H1 (cell line): ENCODE results near the gene RD3L. TPM values are rescaled to one million over a fixed set of nuclear protein-coding genes. Genes with fewer than 3 reads are reported as not detected.

Experiments used
- CTCF ChIA-PET: fragments of 300-600 bp; sonication (Branson Sonifier 250); formaldehyde crosslinking; loops from one replicate; lab custom pipeline; 2021; ENCODE audit not compliant: partially characterized antibody; lab: Charles Lee
- POLR2A ChIA-PET: fragments of 300-600 bp; sonication (Branson Sonifier 250); formaldehyde crosslinking; loops from one replicate; lab custom pipeline; 2021; ENCODE audit warnings: inconsistent platforms; ENCODE audit not compliant: partially characterized antibody; lab: Charles Lee
- DNase-seq, 2 experiments: peaks; one replicate each; pipeline versions ENCODE4 v3.0.0 to v3.0.0-alpha.2; 2010 to 2022; ENCODE audit warnings: low spot score in 2 of 2, low read depth in 1 of 2, mixed read lengths in 1 of 2
- FAIRE-seq: peaks from 2 replicates; lab custom pipeline; 2011; peaks lifted over from hg19 to GRCh38; lab: Jason Lieb, UNC
- H2AFZ ChIP-seq: 2 replicates; pipeline ENCODE4 v1.8.1; 2012; ENCODE audit warnings: low read length, inconsistent platforms
- H2AK5ac ChIP-seq: 2 replicates; pipeline ENCODE4 v1.6.1; 2013; ENCODE audit warnings: low read depth, low read length
- H2BK120ac ChIP-seq: replicated peaks from 2 replicates; pipeline ENCODE3; 2013; ENCODE audit warnings: low read depth, low read length, inconsistent platforms
- H2BK12ac ChIP-seq: 2 replicates; pipeline ENCODE4 v1.6.1; 2013; ENCODE audit warnings: low read depth, low read length
- H2BK15ac ChIP-seq: 2 replicates; pipeline ENCODE4 v1.6.1; 2013; ENCODE audit warnings: low read length
- H2BK20ac ChIP-seq: 2 replicates; pipeline ENCODE4 v1.6.1; 2013; ENCODE audit warnings: low read length
- H2BK5ac ChIP-seq: 2 replicates; pipeline ENCODE4 v1.6.1; 2013; ENCODE audit warnings: low read depth, low read length
- H3K14ac ChIP-seq: 2 replicates; pipeline ENCODE4 v1.6.1; 2013; ENCODE audit warnings: inconsistent platforms; ENCODE audit not compliant: insufficient read length
- H3K18ac ChIP-seq: 2 replicates; pipeline ENCODE4 v1.6.1; 2013; ENCODE audit warnings: low read length; ENCODE audit errors: extremely low read depth
- H3K23ac ChIP-seq: 2 replicates; pipeline ENCODE4 v1.6.1; 2013; ENCODE audit warnings: inconsistent platforms; ENCODE audit not compliant: insufficient read length
- H3K23me2 ChIP-seq: 2 replicates; pipeline ENCODE4 v1.6.1; 2013; ENCODE audit warnings: low read depth, low read length
- H3K27ac ChIP-seq: 2 replicates; pipeline ENCODE4 v1.6.1; 2011; ENCODE audit warnings: low read depth, low read length, inconsistent platforms
- H3K27me3 ChIP-seq, 4 experiments: replicated peaks in 1 of 4; 1 replicate in 1 of 4; 2 replicates in 3 of 4; pipeline versions ENCODE4 v1.6.1 to v1.8.1; 2011 to 2013; ENCODE audit warnings: low read length in 3 of 4, mild to moderate bottlenecking in 3 of 4, inconsistent platforms in 2 of 4, mixed read lengths in 2 of 4, moderate library complexity in 1 of 4; ENCODE audit not compliant: control insufficient read depth in 3 of 4, insufficient read depth in 3 of 4; ENCODE audit errors: extremely low read depth in 1 of 4
- H3K36me3 ChIP-seq, 4 experiments: 2 replicates each; pipeline versions ENCODE4 v1.6.1 to v1.8.1; 2011 to 2013; ENCODE audit warnings: mild to moderate bottlenecking in 4 of 4, low read length in 3 of 4, moderate library complexity in 2 of 4, control low read depth in 1 of 4, inconsistent platforms in 1 of 4; ENCODE audit not compliant: insufficient read depth in 4 of 4, control insufficient read depth in 2 of 4
- H3K4ac ChIP-seq: replicated peaks from 2 replicates; pipeline ENCODE3; 2013; ENCODE audit warnings: low read length, low read depth, mixed read lengths, inconsistent platforms; ENCODE audit not compliant: insufficient read length
- H3K4me1 ChIP-seq, 4 experiments: replicated peaks in 1 of 4; 1 replicate in 1 of 4; 2 replicates in 3 of 4; pipeline versions ENCODE4 v1.6.1 to v1.8.1; 2011 to 2013; ENCODE audit warnings: low read length in 3 of 4, inconsistent platforms in 2 of 4, mixed read lengths in 1 of 4; ENCODE audit not compliant: insufficient read depth in 4 of 4, control insufficient read depth in 3 of 4
- H3K4me2 ChIP-seq, 2 experiments: 2 replicates each; pipeline versions ENCODE4 v1.6.1 to v1.8.1; 2011 to 2013; ENCODE audit warnings: low read depth in 2 of 2, low read length in 2 of 2, control low read depth in 1 of 2, inconsistent platforms in 1 of 2, mild to moderate bottlenecking in 1 of 2; ENCODE audit not compliant: insufficient read depth in 1 of 2
- H3K4me3 ChIP-seq, 4 experiments: fragments of 200-600, 300-600 bp in 1 of 4; sonication (generic), shearing (Covaris generic), sonication (Bioruptor Twin) in 1 of 4; 2 replicates each; pipeline versions ENCODE4 v1.5.1 to v1.8.1; 2011 to 2016; ENCODE audit warnings: low read length in 4 of 4, low read depth in 3 of 4, control low read depth in 2 of 4, inconsistent platforms in 2 of 4, mild to moderate bottlenecking in 2 of 4, mixed read lengths in 1 of 4, moderate library complexity in 1 of 4; ENCODE audit not compliant: insufficient read depth in 2 of 4; ENCODE audit errors: extremely low read depth in 1 of 4
- H3K56ac ChIP-seq: replicated peaks from 2 replicates; pipeline ENCODE3; 2013; ENCODE audit warnings: low read depth, mild to moderate bottlenecking, mixed read lengths, low read length, inconsistent platforms; ENCODE audit not compliant: insufficient read length
- H3K79me1 ChIP-seq: 2 replicates; pipeline ENCODE4 v1.6.1; 2013; ENCODE audit warnings: low read depth, low read length, control low read depth
- H3K79me2 ChIP-seq, 2 experiments: 2 replicates each; pipeline versions ENCODE4 v1.6.1 to v1.8.1; 2012 to 2013; ENCODE audit warnings: low read length in 2 of 2, mild to moderate bottlenecking in 2 of 2, inconsistent platforms in 1 of 2; ENCODE audit not compliant: insufficient read depth in 2 of 2, control insufficient read depth in 1 of 2
- H3K9ac ChIP-seq, 4 experiments: replicated peaks in 1 of 4; 1 replicate in 1 of 4; 2 replicates in 3 of 4; pipeline versions ENCODE4 v1.6.1 to v1.8.1; 2011 to 2013; ENCODE audit warnings: low read depth in 3 of 4, low read length in 3 of 4, control low read depth in 2 of 4, mild to moderate bottlenecking in 2 of 4, moderate library complexity in 2 of 4, inconsistent platforms in 1 of 4; ENCODE audit errors: extremely low read depth in 1 of 4
- H3K9me3 ChIP-seq, 2 experiments: 2 replicates each; pipeline versions ENCODE4 v1.6.1 to v1.8.1; 2012 to 2013; ENCODE audit warnings: mild to moderate bottlenecking in 2 of 2, moderate library complexity in 2 of 2, control low read depth in 1 of 2, inconsistent platforms in 1 of 2, low read depth in 1 of 2, low read length in 1 of 2, mixed read lengths in 1 of 2; ENCODE audit not compliant: insufficient read depth in 2 of 2
- H4K20me1 ChIP-seq, 2 experiments: replicated peaks in 1 of 2; 2 replicates each; pipeline versions ENCODE3 to v1.8.1; 2011 to 2013; ENCODE audit warnings: inconsistent platforms in 2 of 2, low read length in 2 of 2, mild to moderate bottlenecking in 1 of 2; ENCODE audit not compliant: insufficient read depth in 2 of 2, control insufficient read depth in 1 of 2
- H4K5ac ChIP-seq: 2 replicates; pipeline ENCODE4 v1.6.1; 2013; ENCODE audit warnings: low read length, low read depth, mixed read lengths, inconsistent platforms; ENCODE audit not compliant: insufficient read length
- H4K8ac ChIP-seq: 2 replicates; pipeline ENCODE4 v1.8.0; 2013; ENCODE audit warnings: mild to moderate bottlenecking, moderate library complexity, low read length, inconsistent platforms; ENCODE audit not compliant: insufficient read depth; ENCODE audit errors: extremely low read depth
- H4K91ac ChIP-seq: replicated peaks from 2 replicates; pipeline ENCODE3; 2013; ENCODE audit warnings: low read length, mixed read lengths, inconsistent platforms; ENCODE audit not compliant: insufficient read length
- CHD2 ChIP-seq: IDR thresholded peaks from 2 replicates; pipeline ENCODE4 v1.6.1; 2012; ENCODE audit warnings: low read length, improper control_type of control experiment
- E2F6 ChIP-seq: IDR thresholded peaks from 2 replicates; pipeline ENCODE4 v1.6.1; 2012; ENCODE audit warnings: inconsistent platforms
- EGR1 ChIP-seq: IDR thresholded peaks from 2 replicates; pipeline ENCODE4 v1.6.1; 2011; ENCODE audit warnings: low read depth, low read length, borderline replicate concordance
- FOSL1 ChIP-seq: IDR thresholded peaks from 2 replicates; pipeline ENCODE4 v1.6.1; 2011; ENCODE audit warnings: mild to moderate bottlenecking, low read depth, low read length, moderate library complexity; ENCODE audit not compliant: insufficient read depth
- GABPA ChIP-seq: IDR thresholded peaks from 2 replicates; pipeline ENCODE4 v1.6.1; 2011; ENCODE audit warnings: mild to moderate bottlenecking, low read length, moderate library complexity, borderline replicate concordance; ENCODE audit not compliant: insufficient read depth
- JUND ChIP-seq: IDR thresholded peaks from 2 replicates; pipeline ENCODE4 v1.6.1; 2011; ENCODE audit warnings: mild to moderate bottlenecking, improper control_type of control experiment, low read length
- KDM1A ChIP-seq: fragments of 200-600, 300-600 bp; sonication (generic); IDR thresholded peaks from 2 replicates; pipeline ENCODE4 v1.7.1; 2016; ENCODE audit warnings: mild to moderate bottlenecking, low read length, borderline replicate concordance
- KDM4A ChIP-seq: IDR thresholded peaks from one replicate; pipeline ENCODE4 v1.7.1; 2012; ENCODE audit warnings: low read depth, mild to moderate bottlenecking, moderate library complexity, low read length, inconsistent platforms; ENCODE audit not compliant: severe bottlenecking
- SIN3A ChIP-seq, 2 experiments: IDR thresholded peaks in 1 of 2; conservative IDR thresholded peaks in 1 of 2; 2 replicates each; pipeline ENCODE4 v1.6.1; 2011 to 2012; ENCODE audit warnings: low read length in 2 of 2, improper control_type of control experiment in 1 of 2, low read depth in 1 of 2, mild to moderate bottlenecking in 1 of 2
- SP2 ChIP-seq: IDR thresholded peaks from 2 replicates; pipeline ENCODE4 v1.6.1; 2012; ENCODE audit warnings: mild to moderate bottlenecking, low read length, inconsistent platforms
- TAF7 ChIP-seq: optimal IDR thresholded peaks from 2 replicates; pipeline ENCODE3; 2011; ENCODE audit warnings: low read depth, mild to moderate bottlenecking, inconsistent platforms, low read length, moderate library complexity, borderline replicate concordance
- USF2 ChIP-seq: IDR thresholded peaks from 2 replicates; pipeline ENCODE4 v1.6.1; 2011; ENCODE audit warnings: low read length, improper control_type of control experiment
- WGBS, 2 experiments: shearing (Covaris generic) in 1 of 2; methylation state at CpG; one replicate each; pipeline versions ENCODE4 v1.1.6 to v1.1.7; 2013 to 2015; ENCODE audit warnings: low lambda C conversion rate in 2 of 2, mixed read lengths in 2 of 2, inconsistent platforms in 1 of 2, low coverage in 1 of 2, missing lambda C conversion rate in 1 of 2; ENCODE audit not compliant: insufficient replicate concordance in 2 of 2, insufficient coverage in 1 of 2, insufficient read length in 1 of 2; ENCODE audit errors: extremely low coverage in 1 of 2, missing lambda C conversion rate in 1 of 2; 5-methylcytosine and 5-hydroxymethylcytosine counted together
- polyA plus RNA-seq, 7 experiments: library from polyadenylated mRNA; depleted of rRNA in 3 of 7; stranded (reverse) in 5 of 7; unstranded in 2 of 7; fragments of >200 nt in 5 of 7; fragments of 200-250 nt in 2 of 7; gene quantifications; 1 replicate in 5 of 7; 2 replicates in 1 of 7; 4 replicates in 1 of 7; pipeline versions ENCODE4 v1.2.1 to v1.2.3, GENCODE V29; 2011 to 2013; ENCODE audit warnings: missing spikeins in 2 of 7, mixed read lengths in 2 of 7
- total RNA-seq: library from RNA; stranded (reverse); fragmentation: NEBNext Ultra II Directional; extraction: Animal tissue kit (Norgen Biotek cat#: 25700); gene quantifications from 2 replicates; pipeline ENCODE4 v1.2.1, GENCODE V29; 2021

The RD3L gene
- total and polyA plus RNA-seq, 2 of the 8 experiments (the other 6 are each of a cell fraction or from before 2014, with no cell fraction given), result not detected

GRCh38 chr14:103899833-103900232, 42.5 kb downstream of the RD3L start:
- no peak for FAIRE-seq
- Histone ChIP-seq H3K4me1 (no peaks in the 10 kb centered on the region), H3K4me2 (no peak overlapping the region), H3K23ac (no peak overlapping the region), H3K9me3 (peaks cover 0 to 3% of the 10 kb centered on the region in 2 experiments; a peak in 1 of 4 replicates), H3K79me1 (no peaks in the 10 kb centered on the region), H3K4me3 (no peak overlapping the region), H2BK15ac (no peak overlapping the region), H3K56ac (no peak overlapping the region), H4K20me1 (no peaks in the 10 kb centered on the region), H3K27me3 (no peaks in the 10 kb centered on the region), H3K23me2 (no peaks in the 10 kb centered on the region), H3K4ac (no peak overlapping the region), H2AFZ (no peak overlapping the region), H2BK5ac (no peak overlapping the region), H3K9ac (no peak overlapping the region), H4K91ac (no peak overlapping the region), H4K5ac (no peak overlapping the region), H4K8ac (no peak overlapping the region), H2BK120ac (no peak overlapping the region), H2AK5ac (no peak overlapping the region), H2BK20ac (no peak overlapping the region), H3K18ac (no peak overlapping the region; the same call in 1 of the 2 replicates), H3K27ac (no peak overlapping the region), H2BK12ac (no peak overlapping the region), H3K79me2 (no peaks in the 10 kb centered on the region), H3K36me3 (no peaks in the 10 kb centered on the region), H3K14ac (no peak overlapping the region)
- ChIA-PET CTCF (interaction anchor here (0.7 to 4.3 kb wide), 31 partner anchors 9 to 176 kb away, joined by 3 to 56 read pairs (median 5); a partner anchor contains a TSS), POLR2A (interaction anchor here (2.2 kb wide), 1 partner anchor 9 kb away, joined by 6 read pairs; no protein-coding TSS in a partner anchor)
- DNase-seq, result no peak
- 82% methylated on average over 14 of the region's 14 CpGs; no CpG with 5 or more reads in 1 of the 2 experiments for WGBS, 2 experiments
- TF ChIP-seq JUND (no peak), EGR1 (no peak), SP2 (no peak), GABPA (no peak), SIN3A (conservative IDR thresholded peaks at IDR 0.05 in 1 of 2, IDR thresholded peaks at IDR 0.05 in 1 of 2; ENCODE audit: low read depth in 1 of 2, low read length in 2 of 2) (no peak), TAF7 (no peak), E2F6 (no peak), KDM1A (no peak), FOSL1 (no peak), KDM4A (no peak), USF2 (no peak), CHD2 (no peak)
